Testis (tissue), 3 donors: Measurements from ENCODE around the gene ZNF777. TPM values are rescaled to one million over a fixed set of nuclear protein-coding genes. Genes with fewer than 3 reads are reported as not detected.
A peak's percentile ranks its signal among the peaks of the same experiment; 100 is the strongest.

Experiments used
- DNase-seq: peaks from one replicate; pipeline ENCODE4 v3.0.0-alpha.2; 2019
- H3K27ac ChIP-seq, 2 donors: fragments of 200-600 bp; sonication (generic); one replicate each; pipeline ENCODE4 v1.5.1; 2019
- H3K27me3 ChIP-seq: fragments of 200-600 bp; sonication (generic); one replicate; pipeline ENCODE4 v1.5.1; 2019
- H3K36me3 ChIP-seq: fragments of 200-600 bp; sonication (generic); one replicate; pipeline ENCODE4 v1.5.1; 2017; ENCODE audit warnings: low read depth; ENCODE audit errors: missing control alignments
- H3K4me1 ChIP-seq: fragments of 200-600 bp; sonication (generic); one replicate; pipeline ENCODE4 v1.5.1; 2019
- H3K4me3 ChIP-seq, 2 donors: fragments of 200-600 bp; sonication (generic); one replicate each; pipeline ENCODE4 v1.5.1; 2017 to 2019
- H3K9me3 ChIP-seq: fragments of 200-600 bp; sonication (generic); one replicate; pipeline ENCODE4 v1.5.1; 2017
- POLR2A ChIP-seq: fragments of 450-650 bp; IDR thresholded peaks from one replicate; pipeline ENCODE4 v1.6.1; 2017; ENCODE audit warnings: antibody characterized with exemption, mild to moderate bottlenecking, moderate library complexity
- WGBS, 2 donors: methylation state at CpG; one replicate each; pipeline ENCODE4 v1.1.5; 2018; 5-methylcytosine and 5-hydroxymethylcytosine counted together
- intact Hi-C: fragments of 100-400 bp; cut with DNase I; formaldehyde crosslinking; loops from one replicate; pipeline ENCODE4 v1.15.1; 2023; ENCODE audit warnings: low total_unique reads
- polyA plus RNA-seq: library from polyadenylated mRNA; stranded (reverse); fragments of 350-450 nt; fragmentation: Illumina TruSeq; extraction: RNeasy Lipid Tissue Mini Kit (QIAGEN cat#74804); gene quantifications from one replicate; pipeline ENCODE4 v1.2.3, GENCODE V29; 2014; ENCODE audit warnings: low read depth, low replicate concordance; ENCODE audit not compliant: insufficient read depth
- total RNA-seq, 2 donors: library from RNA; depleted of rRNA; stranded (reverse); fragments of >200 nt; gene quantifications; one replicate each; pipeline ENCODE4 v1.2.3, GENCODE V29; 2016
- TF ChIP-seq, protein P1 (sequence below), 3 experiments: fragments of 450-650 bp in 2 of 3; fragments of 200-600 bp in 1 of 3; sonication (generic) in 1 of 3; IDR thresholded peaks; one replicate each; pipeline ENCODE4 v1.5.1; 2016 to 2019; ENCODE audit warnings: antibody characterized with exemption in 3 of 3, mild to moderate bottlenecking in 2 of 3, moderate library complexity in 1 of 3

Gene ZNF777
- total and polyA plus RNA-seq, 3 donors from 2014 or later: 15.4 to 25.0 (median 19.4) TPM

GRCh38 chr7:149463500-149464161 is 2.8 kb upstream of the ZNF777 start:
- intact Hi-C loops: no loop called here

DNA sequence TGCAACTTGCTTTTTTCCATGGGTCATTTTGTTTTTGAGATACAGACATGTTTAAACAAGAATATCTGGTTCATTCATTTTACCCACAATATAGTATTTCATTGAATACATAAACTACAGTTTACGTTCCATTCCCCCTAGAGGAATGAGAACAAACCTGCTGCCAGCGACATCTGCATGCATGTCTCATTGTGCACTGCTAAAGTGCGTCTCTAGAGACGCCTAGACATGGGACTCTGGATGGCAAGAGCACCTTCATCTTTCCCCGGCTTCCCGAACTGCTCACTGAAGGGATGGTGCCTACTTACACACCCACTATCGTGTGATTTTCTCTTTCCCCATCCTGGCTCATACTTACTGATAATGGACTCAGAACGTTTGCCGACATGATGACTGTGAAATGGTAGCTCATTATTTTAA is 1.2 kb upstream of the ZNF777 start:
- no peak overlapping the region for H3K27ac ChIP-seq
- 55 to 77% methylated on average over 9 of the region's 9 CpGs for WGBS, 2 donors
- DNase-seq: no peak
- no peaks in the 10 kb centered on the region for H3K36me3 ChIP-seq
- H3K27me3 ChIP-seq: no peaks in the 10 kb centered on the region
- intact Hi-C loops: no loop called here
- TF ChIP-seq, protein P1, sequence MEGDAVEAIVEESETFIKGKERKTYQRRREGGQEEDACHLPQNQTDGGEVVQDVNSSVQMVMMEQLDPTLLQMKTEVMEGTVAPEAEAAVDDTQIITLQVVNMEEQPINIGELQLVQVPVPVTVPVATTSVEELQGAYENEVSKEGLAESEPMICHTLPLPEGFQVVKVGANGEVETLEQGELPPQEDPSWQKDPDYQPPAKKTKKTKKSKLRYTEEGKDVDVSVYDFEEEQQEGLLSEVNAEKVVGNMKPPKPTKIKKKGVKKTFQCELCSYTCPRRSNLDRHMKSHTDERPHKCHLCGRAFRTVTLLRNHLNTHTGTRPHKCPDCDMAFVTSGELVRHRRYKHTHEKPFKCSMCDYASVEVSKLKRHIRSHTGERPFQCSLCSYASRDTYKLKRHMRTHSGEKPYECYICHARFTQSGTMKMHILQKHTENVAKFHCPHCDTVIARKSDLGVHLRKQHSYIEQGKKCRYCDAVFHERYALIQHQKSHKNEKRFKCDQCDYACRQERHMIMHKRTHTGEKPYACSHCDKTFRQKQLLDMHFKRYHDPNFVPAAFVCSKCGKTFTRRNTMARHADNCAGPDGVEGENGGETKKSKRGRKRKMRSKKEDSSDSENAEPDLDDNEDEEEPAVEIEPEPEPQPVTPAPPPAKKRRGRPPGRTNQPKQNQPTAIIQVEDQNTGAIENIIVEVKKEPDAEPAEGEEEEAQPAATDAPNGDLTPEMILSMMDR (IDR thresholded peaks at IDR 0.05): no peak
- TF ChIP-seq POLR2A: no peak
- no peak overlapping the region for H3K4me3 ChIP-seq
- H3K4me1 ChIP-seq: peaks cover 6% of the 10 kb centered on the region
- no peaks in the 10 kb centered on the region for H3K9me3 ChIP-seq

More at GRCh38 chr7:149463500-149464161, 2.8 kb upstream of the ZNF777 start:
- Histone ChIP-seq H3K9me3 (no peaks in the 10 kb centered on the region), H3K4me3 (no peak overlapping the region), H3K27ac (no peak overlapping the region), H3K27me3 (no peaks in the 10 kb centered on the region), H3K4me1 (peaks cover 6% of the 10 kb centered on the region), H3K36me3 (no peaks in the 10 kb centered on the region)
- TF ChIP-seq POLR2A: no peak
- TF ChIP-seq, protein P1 (IDR thresholded peaks at IDR 0.05): no peak
- DNase-seq: no peak
- 70 to 100% methylated on average over 1 of the region's 1 CpG for WGBS, 2 donors

GRCh38 chr7:149459540-149460452 is 1.1 kb downstream of the ZNF777 start:
- intact Hi-C loops: no loop called here
- WGBS, 2 donors: 1 to 7% methylated on average over 3 to 65 of the region's 145 CpGs

GRCh38 chr7:149459201-149459539 is 1.7 kb downstream of the ZNF777 start:
- 17 to 24% methylated on average over 3 to 17 of the region's 17 CpGs for WGBS, 2 donors
- H3K27ac ChIP-seq: peak overlapping the region in 1 of 2 donors; percentile 53
- no peaks in the 10 kb centered on the region for H3K27me3 ChIP-seq
- H3K4me1 ChIP-seq: peaks cover 6% of the 10 kb centered on the region
- H3K4me3 ChIP-seq: peak overlapping the region; percentile 54 to 62
- no peaks in the 10 kb centered on the region for H3K36me3 ChIP-seq
- intact Hi-C loops: no loop called here
- H3K9me3 ChIP-seq: no peaks in the 10 kb centered on the region
- DNase-seq: no peak
- TF ChIP-seq POLR2A: no peak
- TF ChIP-seq, protein P1 (IDR thresholded peaks at IDR 0.05): no peak

More at GRCh38 chr7:149459540-149460452, 1.1 kb downstream of the ZNF777 start:
- no peaks in the 10 kb centered on the region for H3K9me3 ChIP-seq
- peak overlapping the region; percentile 54 to 75 for H3K4me3 ChIP-seq
- H3K27ac ChIP-seq: peak overlapping the region in 1 of 2 donors; percentile 53
- peak; percentile 23 for DNase-seq
- H3K27me3 ChIP-seq: no peaks in the 10 kb centered on the region
- no peak for TF ChIP-seq POLR2A
- TF ChIP-seq, protein P1 (IDR thresholded peaks at IDR 0.05): no peak
- H3K36me3 ChIP-seq: no peaks in the 10 kb centered on the region
- H3K4me1 ChIP-seq: peaks cover 6% of the 10 kb centered on the region
